Activated T-cell treated with anti-CD3 and anti-CD28 coated beads, Interleukin-2, amount 50 U/mL, for 24 hours (primary cell): ENCODE measurements around the gene OR2D2.
"Not testable (repeated sequence)": the region's sequence is repeated elsewhere in the genome, so short reads cannot be mapped to it uniquely, and the experiment has no call there.

Experiments
- DNase-seq: peaks from one replicate; pipeline ENCODE4 v3.0.0-alpha.2; 2020
- H3K27ac Mint-ChIP-seq: 2 replicates; pipeline ENCODE4 v1.8.0; 2020; ENCODE audit warnings: mild to moderate bottlenecking, mixed read lengths
- H3K27me3 Mint-ChIP-seq: 2 replicates; pipeline ENCODE4 v1.8.0; 2020; ENCODE audit warnings: mixed read lengths
- H3K36me3 Mint-ChIP-seq: 2 replicates; pipeline ENCODE4 v1.8.0; 2020; ENCODE audit warnings: low read depth, mixed read lengths
- H3K4me1 Mint-ChIP-seq: 2 replicates; pipeline ENCODE4 v1.8.0; 2020; ENCODE audit warnings: low read depth, mixed read lengths
- H3K4me3 Mint-ChIP-seq: 2 replicates; pipeline ENCODE4 v1.8.0; 2020; ENCODE audit warnings: mild to moderate bottlenecking, moderate library complexity, mixed read lengths
- H3K9me3 Mint-ChIP-seq: 2 replicates; pipeline ENCODE4 v1.8.0; 2020; ENCODE audit warnings: mixed read lengths

OR2D2 gene

GRCh38 chr11:6900327-6900999, 8.2 kb upstream of the OR2D2 start:
- H3K27me3 Mint-ChIP-seq, result peaks cover 16% of the 10 kb centered on the region
- H3K36me3 Mint-ChIP-seq, result no peaks in the 10 kb centered on the region
- H3K27ac Mint-ChIP-seq, result no peak overlapping the region
- H3K4me3 Mint-ChIP-seq, result no peak overlapping the region
- no peak for DNase-seq
- H3K4me1 Mint-ChIP-seq, result no peaks in the 10 kb centered on the region
- H3K9me3 Mint-ChIP-seq, result no peaks in the 10 kb centered on the region

DNA sequence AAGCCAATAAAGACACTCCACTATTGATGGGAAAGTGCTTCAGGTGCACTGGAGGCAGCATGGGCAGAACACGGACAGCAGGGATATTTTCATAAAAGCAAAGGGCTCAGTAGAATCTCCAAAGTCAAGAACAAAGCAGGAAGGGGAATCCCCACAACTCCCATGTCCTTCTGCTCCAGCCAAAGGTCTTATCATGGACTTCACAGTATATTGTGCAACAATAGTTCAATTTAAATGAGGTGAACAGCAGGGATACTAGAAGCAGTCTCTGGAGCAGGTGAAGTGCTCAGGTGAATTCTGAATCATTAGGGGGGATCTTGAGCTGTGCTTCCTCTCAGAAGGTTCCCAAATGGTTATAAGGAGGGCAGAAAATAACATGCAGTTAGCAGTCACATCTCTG, 6.6 kb upstream of the OR2D2 start:
- H3K27me3 Mint-ChIP-seq, result peaks cover 13% of the 10 kb centered on the region
- no peak for DNase-seq
- no peaks in the 10 kb centered on the region for H3K4me1 Mint-ChIP-seq
- H3K36me3 Mint-ChIP-seq, result no peaks in the 10 kb centered on the region
- no peaks in the 10 kb centered on the region for H3K9me3 Mint-ChIP-seq
- no peak overlapping the region for H3K27ac Mint-ChIP-seq
- no peak overlapping the region for H3K4me3 Mint-ChIP-seq

DNA sequence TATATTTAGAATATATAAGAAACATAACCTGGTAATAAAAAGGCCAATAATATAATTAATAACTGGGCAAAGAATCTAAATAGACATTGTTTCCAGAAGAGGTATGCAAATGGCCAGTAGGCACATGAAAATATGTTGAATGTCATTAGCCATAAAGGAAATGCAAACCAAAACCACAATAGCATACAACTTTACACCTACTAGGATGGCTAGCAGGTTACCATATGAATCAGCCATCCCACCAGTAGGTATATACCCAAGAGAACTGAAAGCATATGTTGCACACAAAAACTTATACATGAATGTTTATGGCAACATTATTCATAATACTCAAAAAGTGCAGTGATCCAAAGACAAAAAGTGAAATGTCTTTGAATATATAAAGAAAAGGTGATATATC, 2.7 kb upstream of the OR2D2 start:
- Mint-ChIP-seq H3K27me3 (peaks cover 21% of the 10 kb centered on the region), H3K9me3 (no peaks in the 10 kb centered on the region), H3K4me1 (no peaks in the 10 kb centered on the region), H3K27ac (no peak overlapping the region), H3K4me3 (no peak overlapping the region), H3K36me3 (no peaks in the 10 kb centered on the region)
- no peak for DNase-seq

DNA sequence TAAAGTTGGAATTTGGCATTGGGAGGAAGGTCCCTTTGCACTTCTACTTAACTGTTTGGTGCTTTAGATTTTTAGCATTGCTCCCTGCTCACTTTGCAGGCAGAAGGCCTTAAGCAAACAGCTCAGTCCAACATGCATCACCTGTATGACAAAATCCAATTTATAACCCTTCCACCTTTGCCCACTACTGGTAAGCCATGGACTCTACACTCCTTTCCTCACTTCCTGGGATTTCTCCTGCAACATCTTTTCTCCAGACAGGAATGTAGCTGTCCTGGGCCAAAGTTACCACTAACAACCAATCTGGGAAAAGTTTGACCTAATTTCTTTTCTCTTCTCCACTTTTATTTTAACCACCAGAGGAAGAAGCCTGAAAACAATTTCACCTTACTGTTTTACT, 1.8 kb upstream of the OR2D2 start:
- no peak for DNase-seq
- Mint-ChIP-seq H3K27me3 (peaks cover 21% of the 10 kb centered on the region), H3K9me3 (no peaks in the 10 kb centered on the region), H3K27ac (no peak overlapping the region), H3K4me1 (no peaks in the 10 kb centered on the region), H3K4me3 (no peak overlapping the region), H3K36me3 (no peaks in the 10 kb centered on the region)

DNA sequence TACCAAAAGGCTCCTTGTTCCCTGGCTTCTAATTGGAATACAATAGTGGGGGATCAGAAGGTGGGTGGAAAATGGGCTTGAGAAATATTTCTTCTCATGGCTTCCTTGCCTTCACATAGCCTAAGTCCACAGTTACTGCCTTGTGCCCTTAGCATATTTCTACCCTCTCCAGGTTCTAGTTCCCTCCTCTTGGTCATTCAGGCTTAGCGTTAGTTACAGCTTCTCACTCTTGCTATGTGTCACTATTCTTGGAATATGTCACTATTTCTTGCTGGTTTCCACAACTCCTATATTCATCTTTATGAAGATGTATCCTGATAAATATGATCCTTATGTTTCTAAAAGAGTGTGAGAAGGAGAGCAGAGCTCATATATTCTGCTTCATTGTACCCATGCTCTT, 2.5 kb downstream of the OR2D2 start:
- Mint-ChIP-seq H3K9me3 (no peaks in the 10 kb centered on the region), H3K4me1 (no peaks in the 10 kb centered on the region), H3K4me3 (no peak overlapping the region), H3K27ac (no peak overlapping the region), H3K36me3 (no peaks in the 10 kb centered on the region), H3K27me3 (peaks cover 8% of the 10 kb centered on the region)
- no peak for DNase-seq

DNA sequence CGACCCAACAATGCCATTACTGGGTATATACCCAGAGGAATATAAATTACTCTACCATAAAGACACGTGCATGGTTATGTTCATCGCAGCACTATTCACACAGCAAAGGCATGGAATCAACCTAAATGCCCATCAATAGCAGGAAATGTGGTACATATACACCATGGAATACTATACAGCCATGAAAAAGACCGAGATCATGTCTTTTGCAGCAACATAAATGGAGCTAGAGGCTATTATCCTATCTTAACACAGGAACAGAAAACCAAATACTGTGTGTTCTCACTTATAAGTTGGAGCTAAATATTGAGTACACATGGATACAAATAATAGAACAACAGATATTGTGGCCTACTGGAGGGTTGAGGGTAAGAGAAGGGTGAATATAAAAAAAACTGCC, 3.5 kb downstream of the OR2D2 start:
- H3K9me3 Mint-ChIP-seq, result no peaks in the 10 kb centered on the region
- no peaks in the 10 kb centered on the region for H3K4me1 Mint-ChIP-seq
- H3K27ac Mint-ChIP-seq, result no peak overlapping the region
- peaks cover 8% of the 10 kb centered on the region for H3K27me3 Mint-ChIP-seq
- DNase-seq, result no peak
- no peak overlapping the region for H3K4me3 Mint-ChIP-seq
- H3K36me3 Mint-ChIP-seq, result no peaks in the 10 kb centered on the region

DNA sequence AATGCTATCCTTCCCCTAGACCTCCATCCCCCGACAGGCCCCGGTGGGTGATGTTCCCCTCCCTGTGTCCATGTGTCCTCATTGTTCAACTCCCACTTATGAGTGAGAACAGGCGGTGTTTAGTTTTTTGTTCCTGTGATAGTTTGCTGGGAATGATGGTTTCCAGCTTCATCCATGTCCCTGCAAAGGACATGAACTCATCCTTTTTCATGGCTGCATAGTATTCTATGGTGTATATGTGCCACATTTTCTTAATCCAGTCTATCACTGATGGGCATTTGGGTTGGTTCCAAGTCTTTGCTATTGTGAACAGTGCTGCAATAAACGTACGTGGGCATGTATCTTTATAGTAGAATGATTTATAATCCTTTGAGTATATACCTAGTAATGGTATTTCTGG, 4.6 kb downstream of the OR2D2 start:
- not testable (repeated sequence) for H3K27ac Mint-ChIP-seq, H3K9me3 Mint-ChIP-seq, H3K4me1 Mint-ChIP-seq, H3K36me3 Mint-ChIP-seq, DNase-seq, H3K4me3 Mint-ChIP-seq
- peaks cover 13% of the 10 kb centered on the region for H3K27me3 Mint-ChIP-seq

DNA sequence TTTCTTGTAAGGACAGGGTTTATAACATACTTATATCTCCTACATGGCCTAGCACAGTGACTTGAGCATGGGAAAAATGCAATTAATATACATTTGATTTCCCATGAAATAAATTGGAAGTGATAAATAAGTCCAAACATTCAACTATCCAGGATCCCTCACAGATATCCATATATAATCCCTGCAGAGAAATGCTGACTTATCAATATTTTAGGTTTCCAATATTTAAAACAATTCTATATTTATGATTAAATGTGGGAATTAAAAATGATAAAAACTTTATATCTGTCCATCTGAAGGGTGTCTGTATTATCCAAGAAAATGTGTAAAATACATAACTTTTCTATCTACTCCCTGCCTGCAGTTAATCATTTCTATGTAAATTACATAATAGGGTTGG, 9.5 kb downstream of the OR2D2 start:
- DNase-seq, result no peak
- Mint-ChIP-seq H3K4me3 (no peak overlapping the region), H3K27me3 (peaks cover 6% of the 10 kb centered on the region), H3K9me3 (no peaks in the 10 kb centered on the region), H3K36me3 (no peaks in the 10 kb centered on the region), H3K27ac (no peak overlapping the region), H3K4me1 (no peaks in the 10 kb centered on the region)

- no peak for DNase-seq
- H3K9me3 Mint-ChIP-seq, result no peaks in the 10 kb centered on the region
- H3K4me3 Mint-ChIP-seq, result no peak overlapping the region
- no peak overlapping the region for H3K27ac Mint-ChIP-seq
- no peaks in the 10 kb centered on the region for H3K4me1 Mint-ChIP-seq
- peaks cover 9% of the 10 kb centered on the region for H3K27me3 Mint-ChIP-seq
- no peaks in the 10 kb centered on the region for H3K36me3 Mint-ChIP-seq
These were observed 15.4 kb downstream of the OR2D2 start for GRCh38 chr11:6876914-6877313.

- Mint-ChIP-seq H3K36me3 (no peaks in the 10 kb centered on the region), H3K9me3 (no peaks in the 10 kb centered on the region), H3K4me3 (no peak within 1 kb of the TSS), H3K4me1 (no peaks in the 10 kb centered on the region), H3K27ac (no peak within 1 kb of the TSS), H3K27me3 (peaks cover 10% of the 10 kb centered on the region)
- no peak for DNase-seq
These were observed 16.0 kb downstream of the OR2D2 start, which contains the start of gene OR10A4 for GRCh38 chr11:6876325-6876724. TSS of gene OR10A4 (plus strand) at chr11:6876625. CDS start at chr11:6876648, 23 bp downstream.

GRCh38 chr11:6875761-6876160, 16.5 kb downstream of the OR2D2 start:
- no peak for DNase-seq
- H3K27ac Mint-ChIP-seq, result no peak overlapping the region
- peaks cover 11% of the 10 kb centered on the region for H3K27me3 Mint-ChIP-seq
- H3K4me1 Mint-ChIP-seq, result no peaks in the 10 kb centered on the region
- no peak overlapping the region for H3K4me3 Mint-ChIP-seq
- H3K9me3 Mint-ChIP-seq, result no peaks in the 10 kb centered on the region
- no peaks in the 10 kb centered on the region for H3K36me3 Mint-ChIP-seq

- H3K27ac Mint-ChIP-seq, result no peak overlapping the region
These were observed 21.0 kb downstream of the OR2D2 start for GRCh38 chr11:6871278-6871677.

GRCh38 chr11:6864438-6864837, 27.9 kb downstream of the OR2D2 start:
- no peak overlapping the region for H3K27ac Mint-ChIP-seq
- no peak overlapping the region for H3K4me3 Mint-ChIP-seq
- no peak for DNase-seq
- H3K9me3 Mint-ChIP-seq, result no peaks in the 10 kb centered on the region
- H3K36me3 Mint-ChIP-seq, result no peaks in the 10 kb centered on the region
- H3K27me3 Mint-ChIP-seq, result peaks cover 12% of the 10 kb centered on the region
- H3K4me1 Mint-ChIP-seq, result no peaks in the 10 kb centered on the region

More at GRCh38 chr11:6871278-6871677, 21.0 kb downstream of the OR2D2 start:
- no peak overlapping the region for H3K4me3 Mint-ChIP-seq
- no peaks in the 10 kb centered on the region for H3K36me3 Mint-ChIP-seq
- no peaks in the 10 kb centered on the region for H3K9me3 Mint-ChIP-seq
- H3K4me1 Mint-ChIP-seq, result no peaks in the 10 kb centered on the region
- peaks cover 17% of the 10 kb centered on the region for H3K27me3 Mint-ChIP-seq
- no peak for DNase-seq

- H3K4me1 Mint-ChIP-seq, result no peaks in the 10 kb centered on the region
- no peaks in the 10 kb centered on the region for H3K36me3 Mint-ChIP-seq
- peaks cover 23% of the 10 kb centered on the region for H3K27me3 Mint-ChIP-seq
- H3K9me3 Mint-ChIP-seq, result no peaks in the 10 kb centered on the region
- H3K27ac Mint-ChIP-seq, result no peak within 1 kb of the TSS
- DNase-seq, result no peak
- no peak within 1 kb of the TSS for H3K4me3 Mint-ChIP-seq
These were observed 29.3 kb downstream of the OR2D2 start, which contains the start of gene OR10A2 for GRCh38 chr11:6862961-6863360. TSS of gene OR10A2 (plus strand) at chr11:6863057. CDS start at chr11:6869755, 6,698 bp downstream.

DNA sequence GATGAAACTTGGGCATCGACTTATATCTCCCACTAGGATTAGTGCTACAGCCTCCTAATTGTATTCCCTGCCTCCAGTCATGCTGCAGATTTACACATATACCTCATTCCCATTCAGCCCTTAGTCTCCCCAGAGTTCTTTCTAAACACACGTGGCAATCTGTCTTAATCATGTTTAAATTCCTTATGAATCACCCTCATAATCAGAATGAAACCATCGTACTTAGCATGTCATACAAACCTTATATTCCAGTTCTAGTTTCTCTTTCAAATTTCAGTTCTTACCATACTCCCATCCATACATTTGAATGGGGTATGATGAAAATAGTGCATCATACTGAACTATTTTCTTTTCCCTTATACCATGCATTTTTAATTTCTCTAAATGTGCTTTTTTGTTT, 35.4 kb downstream of the OR2D2 start:
- Mint-ChIP-seq H3K9me3 (peaks cover 8% of the 10 kb centered on the region), H3K4me3 (no peak overlapping the region)

More for the DNA sequence above, 35.4 kb downstream of the OR2D2 start:
- Mint-ChIP-seq H3K27ac (no peak overlapping the region), H3K36me3 (no peaks in the 10 kb centered on the region), H3K4me1 (peaks cover 8% of the 10 kb centered on the region), H3K27me3 (peaks cover 23% of the 10 kb centered on the region)
- DNase-seq, result no peak
